ENCODE results near the gene KCNJ9. TPM values are rescaled to one million over a fixed set of nuclear protein-coding genes. Genes with fewer than 3 reads are reported as not detected.
A peak's percentile ranks its signal among the peaks of the same experiment; 100 is the strongest.

The KCNJ9 gene
- total RNA-seq, 1 donor: not detected

DNA sequence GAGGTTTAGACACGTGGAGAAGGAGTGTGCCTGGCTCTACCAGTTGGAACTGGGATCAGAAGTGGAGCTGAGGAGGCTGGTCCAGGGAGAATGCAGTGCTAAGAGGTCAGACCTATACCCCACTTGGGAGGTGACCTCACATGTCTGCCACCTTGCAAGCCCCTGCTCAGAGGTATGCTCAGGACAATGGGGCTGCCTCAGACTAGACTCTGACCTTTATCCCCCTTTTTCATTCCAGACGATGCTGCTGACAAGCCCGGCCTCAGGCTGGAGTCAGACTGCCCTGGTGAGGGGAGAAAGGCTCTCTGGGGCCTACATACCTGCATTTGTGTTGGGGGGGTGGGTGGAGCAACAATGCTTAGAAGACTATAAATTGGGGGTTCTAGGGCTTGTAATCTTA is 16.6 kb upstream of the KCNJ9 start:
- TF ChIP-seq, protein P1, sequence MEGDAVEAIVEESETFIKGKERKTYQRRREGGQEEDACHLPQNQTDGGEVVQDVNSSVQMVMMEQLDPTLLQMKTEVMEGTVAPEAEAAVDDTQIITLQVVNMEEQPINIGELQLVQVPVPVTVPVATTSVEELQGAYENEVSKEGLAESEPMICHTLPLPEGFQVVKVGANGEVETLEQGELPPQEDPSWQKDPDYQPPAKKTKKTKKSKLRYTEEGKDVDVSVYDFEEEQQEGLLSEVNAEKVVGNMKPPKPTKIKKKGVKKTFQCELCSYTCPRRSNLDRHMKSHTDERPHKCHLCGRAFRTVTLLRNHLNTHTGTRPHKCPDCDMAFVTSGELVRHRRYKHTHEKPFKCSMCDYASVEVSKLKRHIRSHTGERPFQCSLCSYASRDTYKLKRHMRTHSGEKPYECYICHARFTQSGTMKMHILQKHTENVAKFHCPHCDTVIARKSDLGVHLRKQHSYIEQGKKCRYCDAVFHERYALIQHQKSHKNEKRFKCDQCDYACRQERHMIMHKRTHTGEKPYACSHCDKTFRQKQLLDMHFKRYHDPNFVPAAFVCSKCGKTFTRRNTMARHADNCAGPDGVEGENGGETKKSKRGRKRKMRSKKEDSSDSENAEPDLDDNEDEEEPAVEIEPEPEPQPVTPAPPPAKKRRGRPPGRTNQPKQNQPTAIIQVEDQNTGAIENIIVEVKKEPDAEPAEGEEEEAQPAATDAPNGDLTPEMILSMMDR (IDR thresholded peaks at IDR 0.05; ENCODE audit: insufficient read depth, low read depth, low read length): no peak
- no peak for DNase-seq (ENCODE audit: low read depth)
- H3K4me3 ChIP-seq (ENCODE audit: low read depth, low read length): no peak overlapping the region

DNA sequence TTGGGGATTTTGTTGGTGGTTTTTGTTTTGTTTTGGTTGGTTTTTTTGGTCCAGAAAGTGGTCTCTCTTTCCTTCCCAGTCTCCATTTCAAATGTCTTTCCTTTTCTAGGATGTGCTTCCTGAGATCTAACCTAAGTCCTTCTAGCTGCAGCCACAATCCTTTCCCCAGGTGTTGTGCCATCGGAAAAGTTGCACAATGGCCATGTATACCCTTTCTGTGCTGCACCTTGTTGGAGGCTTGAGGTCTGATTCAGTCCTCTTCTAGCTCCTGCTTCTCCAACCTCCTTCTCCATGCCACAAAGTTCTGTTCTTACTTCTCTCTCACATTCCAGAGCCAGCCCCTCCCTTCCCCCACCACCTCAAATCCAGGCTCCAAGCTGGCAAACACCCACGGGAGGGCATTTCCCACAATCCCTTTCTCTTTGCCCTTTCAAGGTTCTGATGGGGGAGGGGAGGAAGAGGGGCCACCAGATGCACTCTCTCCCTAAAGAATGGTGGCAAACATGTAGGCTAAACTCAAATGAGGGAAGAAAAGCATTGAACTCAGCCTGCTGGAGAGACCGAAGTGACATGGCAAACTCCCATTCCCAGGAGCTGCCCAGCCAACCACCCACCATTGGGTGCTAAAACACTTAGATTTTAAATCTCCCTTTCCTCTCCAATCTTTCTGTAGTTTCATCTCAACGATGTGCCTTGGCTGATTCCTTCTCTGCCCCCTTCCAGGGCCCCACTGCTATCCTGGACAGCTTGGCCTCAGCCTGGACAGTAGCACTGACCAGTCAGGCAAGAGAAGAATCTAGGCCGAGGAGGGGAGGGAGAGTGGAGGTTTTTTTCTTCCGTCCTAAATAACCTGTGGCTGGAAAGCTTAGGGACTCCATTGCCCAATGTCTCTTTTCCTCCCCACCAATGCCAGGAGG is 14.3 kb upstream of the KCNJ9 start:
- no peak overlapping the region for H3K4me3 ChIP-seq (ENCODE audit: low read depth, low read length)
- TF ChIP-seq, protein P1 (IDR thresholded peaks at IDR 0.05; ENCODE audit: insufficient read depth, low read depth, low read length): no peak
- no peak for DNase-seq (ENCODE audit: low read depth)

DNA sequence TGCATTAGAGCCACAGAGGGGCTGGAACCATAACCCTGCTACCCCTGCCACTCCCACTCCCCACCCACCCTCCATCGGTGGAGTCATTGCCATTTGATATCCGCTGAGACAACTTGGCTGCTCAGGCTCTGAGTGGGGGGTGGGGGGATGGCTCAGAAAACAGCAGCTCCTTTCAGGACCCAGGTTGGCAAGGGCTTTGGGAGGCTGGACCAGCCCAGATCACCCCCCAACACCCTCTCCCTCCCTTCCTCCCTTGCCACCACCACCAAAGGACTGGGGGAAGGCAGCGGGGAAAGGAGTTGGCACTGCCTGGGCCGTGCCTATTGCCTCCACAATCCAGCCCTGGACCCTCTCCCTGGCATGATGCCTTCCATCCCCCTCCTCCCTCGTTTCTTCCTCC is 13.1 kb upstream of the KCNJ9 start:
- DNase-seq (ENCODE audit: low read depth): no peak
- TF ChIP-seq, protein P1 (IDR thresholded peaks at IDR 0.05; ENCODE audit: insufficient read depth, low read depth, low read length): no peak
- no peak overlapping the region for H3K4me3 ChIP-seq (ENCODE audit: low read depth, low read length)

DNA sequence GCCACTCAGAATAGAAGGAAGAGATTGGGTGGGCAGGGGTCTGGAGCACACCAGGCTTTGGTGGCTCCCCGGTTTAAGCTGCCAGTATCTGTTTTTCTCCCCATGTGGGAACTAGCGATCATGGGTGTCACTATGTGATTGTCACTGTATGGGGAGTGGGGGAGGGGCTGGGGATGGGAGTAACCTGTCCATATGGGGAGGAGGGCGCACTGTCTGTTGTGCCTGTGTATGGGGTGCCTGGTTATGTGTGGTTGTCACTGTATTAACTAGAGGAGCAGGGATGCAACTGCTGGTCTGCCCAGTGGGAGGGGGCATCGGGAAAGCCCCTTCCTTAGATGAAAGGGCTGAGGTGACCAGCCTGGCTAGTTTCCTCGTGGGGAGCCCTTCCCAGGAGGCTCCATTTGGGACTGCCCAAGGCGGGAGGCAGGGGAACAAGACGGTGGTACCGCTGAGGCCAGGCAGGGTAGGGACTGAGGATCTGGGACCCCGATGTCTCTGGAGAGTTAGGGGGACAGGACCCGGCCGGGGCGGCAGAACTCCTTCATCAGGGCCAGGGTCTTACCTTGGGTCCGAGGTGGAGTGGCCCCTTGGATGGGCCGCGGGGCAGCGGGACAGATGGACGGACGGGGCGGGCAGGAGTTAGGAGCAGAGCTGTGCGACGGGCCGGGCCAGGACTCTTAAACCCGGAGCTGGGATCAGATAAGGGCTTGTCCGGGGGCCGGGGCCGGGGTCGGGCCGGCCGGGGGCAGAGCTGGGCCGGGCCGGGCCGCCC is 11.7 kb upstream of the KCNJ9 start, which contains the start of gene KCNJ10:
KCNJ10 (minus strand) TSS at position 701 of the 772 bp plus-strand sequence. CDS start 27,628 bp downstream, outside the sequence.
- TF ChIP-seq, protein P1 (IDR thresholded peaks at IDR 0.05; ENCODE audit: insufficient read depth, low read depth, low read length): no peak
- DNase-seq (ENCODE audit: low read depth): no peak
- H3K4me3 ChIP-seq (ENCODE audit: low read depth, low read length): peak within 1 kb of the TSS; percentile 65

DNA sequence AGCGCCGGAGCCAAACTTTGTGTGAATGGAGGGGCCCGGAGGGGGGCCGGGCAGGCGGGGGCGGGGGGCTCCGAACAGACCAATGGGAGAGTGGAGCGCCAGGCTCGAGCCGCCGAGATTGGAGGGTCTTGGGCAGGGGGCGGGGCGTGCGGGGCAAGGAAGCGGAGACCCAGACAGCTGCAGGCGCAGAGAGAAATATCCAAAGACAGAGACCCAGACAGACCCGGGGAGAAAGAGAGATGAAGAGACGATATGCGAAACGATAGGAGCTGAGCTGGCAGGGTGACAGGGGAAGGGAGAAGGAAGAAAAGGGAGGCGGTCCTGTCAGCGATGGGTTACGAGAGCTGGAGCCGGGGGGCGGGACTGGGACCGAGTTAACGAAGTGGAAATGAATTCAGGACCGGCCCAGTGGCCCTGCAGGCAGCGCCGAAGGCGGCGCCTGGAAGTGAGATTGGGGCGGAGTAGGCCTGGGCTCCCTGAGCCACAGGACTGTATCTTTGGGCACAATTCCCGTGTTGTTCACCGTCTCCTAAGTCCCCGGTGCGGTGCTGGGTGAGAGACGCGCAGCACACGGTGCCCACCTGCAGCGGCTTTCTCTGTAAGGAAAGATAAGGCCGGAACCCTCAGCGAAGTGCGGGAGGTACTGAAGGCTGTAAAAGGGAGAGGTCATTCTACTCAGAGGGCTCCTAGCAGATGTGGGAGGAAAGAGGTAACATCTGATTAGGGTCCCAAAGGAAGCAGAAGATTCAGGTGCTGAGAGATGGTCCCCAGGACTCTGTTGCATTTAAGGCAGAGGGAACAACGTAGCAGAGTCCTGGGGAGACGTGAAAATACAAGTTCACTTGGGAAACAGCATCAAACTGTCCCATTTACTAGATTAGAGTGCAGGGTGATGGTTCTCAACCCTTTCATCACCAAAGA is 10.8 kb upstream of the KCNJ9 start:
- peak overlapping the region; percentile 65 for H3K4me3 ChIP-seq (ENCODE audit: low read depth, low read length)
- TF ChIP-seq, protein P1 (IDR thresholded peaks at IDR 0.05; ENCODE audit: insufficient read depth, low read depth, low read length): no peak
- DNase-seq (ENCODE audit: low read depth): peak; percentile 51

DNA sequence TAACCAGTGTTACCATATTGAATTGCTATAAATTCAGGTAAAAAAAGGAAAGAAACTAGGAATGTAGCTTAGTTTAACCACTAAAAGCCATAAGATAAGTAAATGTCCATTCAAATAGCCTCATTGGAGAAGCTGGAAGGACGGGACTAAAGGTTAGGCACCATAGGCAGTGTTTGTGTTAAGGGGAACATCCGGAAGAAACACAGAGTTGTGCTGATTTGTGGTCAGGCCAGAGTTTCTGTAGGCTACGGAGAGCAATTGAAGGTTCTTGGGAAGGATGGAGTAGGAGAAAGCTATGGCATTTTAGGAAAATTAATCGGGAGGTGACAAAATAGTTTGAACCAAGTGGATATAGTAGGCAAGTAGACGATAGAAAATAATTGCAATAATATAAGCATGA is 10.0 kb upstream of the KCNJ9 start:
- TF ChIP-seq, protein P1 (IDR thresholded peaks at IDR 0.05; ENCODE audit: insufficient read depth, low read depth, low read length): no peak
- no peak overlapping the region for H3K4me3 ChIP-seq (ENCODE audit: low read depth, low read length)
- no peak for DNase-seq (ENCODE audit: low read depth)

All from fibroblast of villous mesenchyme (primary cell).